H1 (cell line): ENCODE measurements around the gene DAGLA. TPM values are rescaled to one million over a fixed set of nuclear protein-coding genes. Genes with fewer than 3 reads are reported as not detected.

Source experiments
- CTCF ChIA-PET: fragments of 300-600 bp; sonication (Branson Sonifier 250); formaldehyde crosslinking; loops from one replicate; lab custom pipeline; 2021; ENCODE audit not compliant: partially characterized antibody; lab: Charles Lee
- POLR2A ChIA-PET: fragments of 300-600 bp; sonication (Branson Sonifier 250); formaldehyde crosslinking; loops from one replicate; lab custom pipeline; 2021; ENCODE audit warnings: inconsistent platforms; ENCODE audit not compliant: partially characterized antibody; lab: Charles Lee
- DNase-seq, 2 experiments: peaks; one replicate each; pipeline versions ENCODE4 v3.0.0 to v3.0.0-alpha.2; 2010 to 2022; ENCODE audit warnings: low spot score in 2 of 2, low read depth in 1 of 2, mixed read lengths in 1 of 2
- FAIRE-seq: peaks from 2 replicates; lab custom pipeline; 2011; peaks lifted over from hg19 to GRCh38; lab: Jason Lieb, UNC
- H2AFZ ChIP-seq: 2 replicates; pipeline ENCODE4 v1.8.1; 2012; ENCODE audit warnings: low read length, inconsistent platforms
- H2AK5ac ChIP-seq: 2 replicates; pipeline ENCODE4 v1.6.1; 2013; ENCODE audit warnings: low read depth, low read length
- H2BK120ac ChIP-seq: replicated peaks from 2 replicates; pipeline ENCODE3; 2013; ENCODE audit warnings: low read depth, low read length, inconsistent platforms
- H2BK12ac ChIP-seq: 2 replicates; pipeline ENCODE4 v1.6.1; 2013; ENCODE audit warnings: low read depth, low read length
- H2BK15ac ChIP-seq: 2 replicates; pipeline ENCODE4 v1.6.1; 2013; ENCODE audit warnings: low read length
- H2BK20ac ChIP-seq: 2 replicates; pipeline ENCODE4 v1.6.1; 2013; ENCODE audit warnings: low read length
- H2BK5ac ChIP-seq: 2 replicates; pipeline ENCODE4 v1.6.1; 2013; ENCODE audit warnings: low read depth, low read length
- H3K14ac ChIP-seq: 2 replicates; pipeline ENCODE4 v1.6.1; 2013; ENCODE audit warnings: inconsistent platforms; ENCODE audit not compliant: insufficient read length
- H3K18ac ChIP-seq: 2 replicates; pipeline ENCODE4 v1.6.1; 2013; ENCODE audit warnings: low read length; ENCODE audit errors: extremely low read depth
- H3K23ac ChIP-seq: 2 replicates; pipeline ENCODE4 v1.6.1; 2013; ENCODE audit warnings: inconsistent platforms; ENCODE audit not compliant: insufficient read length
- H3K23me2 ChIP-seq: 2 replicates; pipeline ENCODE4 v1.6.1; 2013; ENCODE audit warnings: low read depth, low read length
- H3K27ac ChIP-seq: 2 replicates; pipeline ENCODE4 v1.6.1; 2011; ENCODE audit warnings: low read depth, low read length, inconsistent platforms
- H3K27me3 ChIP-seq, 4 experiments: replicated peaks in 1 of 4; 1 replicate in 1 of 4; 2 replicates in 3 of 4; pipeline versions ENCODE4 v1.6.1 to v1.8.1; 2011 to 2013; ENCODE audit warnings: low read length in 3 of 4, mild to moderate bottlenecking in 3 of 4, inconsistent platforms in 2 of 4, mixed read lengths in 2 of 4, moderate library complexity in 1 of 4; ENCODE audit not compliant: control insufficient read depth in 3 of 4, insufficient read depth in 3 of 4; ENCODE audit errors: extremely low read depth in 1 of 4
- H3K36me3 ChIP-seq, 4 experiments: 2 replicates each; pipeline versions ENCODE4 v1.6.1 to v1.8.1; 2011 to 2013; ENCODE audit warnings: mild to moderate bottlenecking in 4 of 4, low read length in 3 of 4, moderate library complexity in 2 of 4, control low read depth in 1 of 4, inconsistent platforms in 1 of 4; ENCODE audit not compliant: insufficient read depth in 4 of 4, control insufficient read depth in 2 of 4
- H3K4ac ChIP-seq: replicated peaks from 2 replicates; pipeline ENCODE3; 2013; ENCODE audit warnings: low read length, low read depth, mixed read lengths, inconsistent platforms; ENCODE audit not compliant: insufficient read length
- H3K4me1 ChIP-seq, 4 experiments: replicated peaks in 1 of 4; 1 replicate in 1 of 4; 2 replicates in 3 of 4; pipeline versions ENCODE4 v1.6.1 to v1.8.1; 2011 to 2013; ENCODE audit warnings: low read length in 3 of 4, inconsistent platforms in 2 of 4, mixed read lengths in 1 of 4; ENCODE audit not compliant: insufficient read depth in 4 of 4, control insufficient read depth in 3 of 4
- H3K4me2 ChIP-seq, 2 experiments: 2 replicates each; pipeline versions ENCODE4 v1.6.1 to v1.8.1; 2011 to 2013; ENCODE audit warnings: low read depth in 2 of 2, low read length in 2 of 2, control low read depth in 1 of 2, inconsistent platforms in 1 of 2, mild to moderate bottlenecking in 1 of 2; ENCODE audit not compliant: insufficient read depth in 1 of 2
- H3K4me3 ChIP-seq, 4 experiments: fragments of 200-600, 300-600 bp in 1 of 4; sonication (generic), shearing (Covaris generic), sonication (Bioruptor Twin) in 1 of 4; 2 replicates each; pipeline versions ENCODE4 v1.5.1 to v1.8.1; 2011 to 2016; ENCODE audit warnings: low read length in 4 of 4, low read depth in 3 of 4, control low read depth in 2 of 4, inconsistent platforms in 2 of 4, mild to moderate bottlenecking in 2 of 4, mixed read lengths in 1 of 4, moderate library complexity in 1 of 4; ENCODE audit not compliant: insufficient read depth in 2 of 4; ENCODE audit errors: extremely low read depth in 1 of 4
- H3K56ac ChIP-seq: replicated peaks from 2 replicates; pipeline ENCODE3; 2013; ENCODE audit warnings: low read depth, mild to moderate bottlenecking, mixed read lengths, low read length, inconsistent platforms; ENCODE audit not compliant: insufficient read length
- H3K79me1 ChIP-seq: 2 replicates; pipeline ENCODE4 v1.6.1; 2013; ENCODE audit warnings: low read depth, low read length, control low read depth
- H3K79me2 ChIP-seq, 2 experiments: 2 replicates each; pipeline versions ENCODE4 v1.6.1 to v1.8.1; 2012 to 2013; ENCODE audit warnings: low read length in 2 of 2, mild to moderate bottlenecking in 2 of 2, inconsistent platforms in 1 of 2; ENCODE audit not compliant: insufficient read depth in 2 of 2, control insufficient read depth in 1 of 2
- H3K9ac ChIP-seq, 4 experiments: replicated peaks in 1 of 4; 1 replicate in 1 of 4; 2 replicates in 3 of 4; pipeline versions ENCODE4 v1.6.1 to v1.8.1; 2011 to 2013; ENCODE audit warnings: low read depth in 3 of 4, low read length in 3 of 4, control low read depth in 2 of 4, mild to moderate bottlenecking in 2 of 4, moderate library complexity in 2 of 4, inconsistent platforms in 1 of 4; ENCODE audit errors: extremely low read depth in 1 of 4
- H3K9me3 ChIP-seq, 2 experiments: 2 replicates each; pipeline versions ENCODE4 v1.6.1 to v1.8.1; 2012 to 2013; ENCODE audit warnings: mild to moderate bottlenecking in 2 of 2, moderate library complexity in 2 of 2, control low read depth in 1 of 2, inconsistent platforms in 1 of 2, low read depth in 1 of 2, low read length in 1 of 2, mixed read lengths in 1 of 2; ENCODE audit not compliant: insufficient read depth in 2 of 2
- H4K20me1 ChIP-seq, 2 experiments: replicated peaks in 1 of 2; 2 replicates each; pipeline versions ENCODE3 to v1.8.1; 2011 to 2013; ENCODE audit warnings: inconsistent platforms in 2 of 2, low read length in 2 of 2, mild to moderate bottlenecking in 1 of 2; ENCODE audit not compliant: insufficient read depth in 2 of 2, control insufficient read depth in 1 of 2
- H4K5ac ChIP-seq: 2 replicates; pipeline ENCODE4 v1.6.1; 2013; ENCODE audit warnings: low read length, low read depth, mixed read lengths, inconsistent platforms; ENCODE audit not compliant: insufficient read length
- H4K8ac ChIP-seq: 2 replicates; pipeline ENCODE4 v1.8.0; 2013; ENCODE audit warnings: mild to moderate bottlenecking, moderate library complexity, low read length, inconsistent platforms; ENCODE audit not compliant: insufficient read depth; ENCODE audit errors: extremely low read depth
- H4K91ac ChIP-seq: replicated peaks from 2 replicates; pipeline ENCODE3; 2013; ENCODE audit warnings: low read length, mixed read lengths, inconsistent platforms; ENCODE audit not compliant: insufficient read length
- ASH2L ChIP-seq: fragments of 200-600, 300-600 bp; sonication (generic); IDR thresholded peaks from one replicate; pipeline ENCODE4 v1.7.1; 2017; ENCODE audit warnings: low read length
- CBX8 ChIP-seq: fragments of 300-800, 300-1000 bp; sonication (generic); IDR thresholded peaks from 2 replicates; pipeline ENCODE4 v1.7.1; 2016; ENCODE audit warnings: low read depth, low read length, borderline replicate concordance
- CTBP2 ChIP-seq: IDR thresholded peaks from 2 replicates; pipeline ENCODE4 v1.7.0; 2011; ENCODE audit warnings: borderline replicate concordance, mild to moderate bottlenecking, moderate library complexity, mixed read lengths, low read length; ENCODE audit not compliant: insufficient read depth, insufficient read length
- EP300 ChIP-seq, 2 experiments: IDR thresholded peaks; 1 replicate in 1 of 2; 2 replicates in 1 of 2; pipeline ENCODE4 v1.6.1; 2011 to 2012; ENCODE audit warnings: low read depth in 2 of 2, low read length in 2 of 2, mild to moderate bottlenecking in 2 of 2, borderline replicate concordance in 1 of 2, inconsistent platforms in 1 of 2, moderate library complexity in 1 of 2
- FOSL1 ChIP-seq: IDR thresholded peaks from 2 replicates; pipeline ENCODE4 v1.6.1; 2011; ENCODE audit warnings: mild to moderate bottlenecking, low read depth, low read length, moderate library complexity; ENCODE audit not compliant: insufficient read depth
- RBBP5 ChIP-seq: IDR thresholded peaks from 2 replicates; pipeline ENCODE4 v1.7.1; 2012; ENCODE audit warnings: low read depth, mild to moderate bottlenecking, inconsistent platforms, low read length, moderate library complexity, borderline replicate concordance
- SAP30 ChIP-seq: fragments of 300-600 bp; sonication (generic); IDR thresholded peaks from 2 replicates; pipeline ENCODE4 v1.7.1; 2012; ENCODE audit warnings: low read length, moderate library complexity, mild to moderate bottlenecking, inconsistent platforms; ENCODE audit not compliant: insufficient read depth, insufficient replicate concordance
- SP1 ChIP-seq: IDR thresholded peaks from 2 replicates; pipeline ENCODE4 v1.6.1; 2011; ENCODE audit warnings: low read depth, low read length
- SP4 ChIP-seq: IDR thresholded peaks from 2 replicates; pipeline ENCODE4 v1.6.1; 2012; ENCODE audit warnings: low read length, inconsistent platforms
- TCF12 ChIP-seq: IDR thresholded peaks from 2 replicates; pipeline ENCODE4 v1.6.1; 2011; ENCODE audit warnings: low read depth, mild to moderate bottlenecking, low read length
- TEAD4 ChIP-seq: IDR thresholded peaks from 2 replicates; pipeline ENCODE4 v1.6.1; 2012; ENCODE audit warnings: low read depth, low read length, inconsistent platforms, mixed read lengths
- USF2 ChIP-seq: IDR thresholded peaks from 2 replicates; pipeline ENCODE4 v1.6.1; 2011; ENCODE audit warnings: low read length, improper control_type of control experiment
- ZNF274 ChIP-seq: IDR thresholded peaks from 2 replicates; pipeline ENCODE4 v1.7.0; 2012; ENCODE audit warnings: low read length, borderline replicate concordance; ENCODE audit errors: extremely low read depth
- WGBS, 2 experiments: shearing (Covaris generic) in 1 of 2; methylation state at CpG; one replicate each; pipeline versions ENCODE4 v1.1.6 to v1.1.7; 2013 to 2015; ENCODE audit warnings: low lambda C conversion rate in 2 of 2, mixed read lengths in 2 of 2, inconsistent platforms in 1 of 2, low coverage in 1 of 2, missing lambda C conversion rate in 1 of 2; ENCODE audit not compliant: insufficient replicate concordance in 2 of 2, insufficient coverage in 1 of 2, insufficient read length in 1 of 2; ENCODE audit errors: extremely low coverage in 1 of 2, missing lambda C conversion rate in 1 of 2; 5-methylcytosine and 5-hydroxymethylcytosine counted together
- polyA plus RNA-seq, 7 experiments: library from polyadenylated mRNA; depleted of rRNA in 3 of 7; stranded (reverse) in 5 of 7; unstranded in 2 of 7; fragments of >200 nt in 5 of 7; fragments of 200-250 nt in 2 of 7; gene quantifications; 1 replicate in 5 of 7; 2 replicates in 1 of 7; 4 replicates in 1 of 7; pipeline versions ENCODE4 v1.2.1 to v1.2.3, GENCODE V29; 2011 to 2013; ENCODE audit warnings: missing spikeins in 2 of 7, mixed read lengths in 2 of 7
- total RNA-seq: library from RNA; stranded (reverse); fragmentation: NEBNext Ultra II Directional; extraction: Animal tissue kit (Norgen Biotek cat#: 25700); gene quantifications from 2 replicates; pipeline ENCODE4 v1.2.1, GENCODE V29; 2021

Gene DAGLA
- total and polyA plus RNA-seq, 2 of the 8 experiments (the other 6 are each of a cell fraction or from before 2014, with no cell fraction given): 3.6 to 6.6 TPM

- Histone ChIP-seq H3K36me3 (peaks cover 0 to 7% (median 0%) of the 10 kb centered on the region in 4 experiments; a peak in 2 of 8 replicates), H2BK120ac (no peak overlapping the region), H3K79me2 (no peaks in the 10 kb centered on the region), H3K4ac (no peak overlapping the region), H3K79me1 (no peaks in the 10 kb centered on the region), H4K91ac (no peak overlapping the region), H2BK15ac (no peak overlapping the region), H2BK12ac (no peak overlapping the region), H3K4me3 (no peak overlapping the region), H4K5ac (no peak overlapping the region), H4K8ac (peak overlapping the region; percentile 16; the same call in 1 of the 2 replicates), H3K56ac (no peak overlapping the region), H3K27me3 (no peaks in the 10 kb centered on the region), H2AFZ (no peak overlapping the region), H2BK20ac (no peak overlapping the region), H3K14ac (no peak overlapping the region), H2AK5ac (no peak overlapping the region), H3K23ac (no peak overlapping the region), H3K18ac (no peak overlapping the region), H3K9ac (no peak overlapping the region), H3K27ac (no peak overlapping the region), H4K20me1 (peaks cover 0 to 6% of the 10 kb centered on the region in 2 experiments), H3K23me2 (no peaks in the 10 kb centered on the region), H3K9me3 (no peaks in the 10 kb centered on the region), H3K4me1 (no peaks in the 10 kb centered on the region; a peak in 2 of 7 replicates), H3K4me2 (no peak overlapping the region), H2BK5ac (no peak overlapping the region)
- FAIRE-seq (no peak), DNase-seq (no peak)
- POLR2A ChIA-PET: interaction anchor here (0.7 kb wide), 1 partner anchor 69 kb away, joined by 3 read pairs; no protein-coding TSS in a partner anchor
- CTCF ChIA-PET: interaction anchor here (0.9 to 10.9 kb wide), 4 partner anchors 12 to 52 kb away, joined by 3 to 127 read pairs (median 57); no protein-coding TSS in a partner anchor
- WGBS, 2 experiments: 87% methylated on average over 14 of the region's 17 CpGs; no CpG with 5 or more reads in 1 of the 2 experiments
- no peak for TF ChIP-seq USF2
- no peak for TF ChIP-seq FOSL1
- TF ChIP-seq CBX8: no peak
- no peak for TF ChIP-seq SAP30
- no peak for TF ChIP-seq TEAD4
- TF ChIP-seq ZNF274: no peak
- no peak for TF ChIP-seq EP300 (IDR thresholded peaks at IDR 0.05; ENCODE audit: borderline replicate concordance in 1 of 2, low read depth in 2 of 2, low read length in 2 of 2)
- TF ChIP-seq RBBP5: no peak
- no peak for TF ChIP-seq ASH2L
- TF ChIP-seq CTBP2: no peak
- TF ChIP-seq TCF12: no peak
- TF ChIP-seq SP1: no peak
- no peak for TF ChIP-seq SP4
Observed at GRCh38 chr11:61735391-61735790, 55.2 kb downstream of the DAGLA start.
